ENCODE data around the gene DAB1.

The DAB1 gene

DNA sequence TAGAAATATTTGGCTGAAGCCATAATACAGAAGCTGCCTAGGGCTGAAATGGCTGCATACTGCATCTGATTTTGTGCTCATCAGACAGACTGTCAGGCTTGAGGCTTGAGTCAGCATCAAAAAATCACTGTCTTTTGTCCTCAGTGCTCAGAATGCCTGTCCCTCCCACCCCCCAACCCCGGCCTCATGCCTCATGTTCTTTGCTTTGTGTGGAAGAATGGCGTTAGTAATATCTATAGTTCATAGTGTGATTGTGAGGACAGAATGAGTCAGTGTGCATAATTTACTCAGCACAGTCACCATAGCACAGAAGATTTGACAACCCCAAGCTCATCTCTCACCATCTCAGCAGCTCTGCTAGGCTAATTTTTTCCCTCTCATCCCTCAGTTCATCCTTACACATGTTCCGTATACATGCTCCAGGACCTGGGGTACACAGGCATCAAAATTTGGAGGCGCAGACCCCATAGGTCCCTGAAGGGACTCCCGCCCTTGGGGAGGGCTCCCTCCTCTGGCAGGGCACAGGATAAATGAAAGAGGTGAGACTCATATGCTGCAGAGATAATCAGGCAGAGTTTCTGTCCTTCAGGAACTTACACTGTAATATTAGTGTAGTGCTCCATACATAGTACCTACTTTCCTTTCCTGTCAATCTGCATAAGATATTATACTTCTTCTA is 299.0 kb downstream of the DAB1 start:
- ChIA-PET CTCF (interaction anchor here (0.7 kb wide), 1 partner anchor 405 kb away, joined by 3 read pairs; no protein-coding TSS in a partner anchor), POLR2A (no interaction called here)
- Histone ChIP-seq H3K27ac (ENCODE audit: extremely low read depth, low read depth, low read length) (no peak overlapping the region), H3K4me3 (ENCODE audit: low read depth, low read length) (no peak overlapping the region), H3K36me3 (ENCODE audit: control insufficient read depth in 2 of 2, insufficient read depth in 1 of 2, low read length in 2 of 2) (no peaks in the 10 kb centered on the region), H3K4me1 (ENCODE audit: control insufficient read depth, insufficient read depth, low read length) (no peaks in the 10 kb centered on the region; the same call in 1 of the 2 replicates), H3K9me3 (ENCODE audit: control insufficient read depth, insufficient read depth, low read depth, low read length) (no peaks in the 10 kb centered on the region)
- no peak for TF ChIP-seq ZNF354C (tag by site-specific recombination; IDR thresholded peaks at IDR 0.05; ENCODE audit: borderline replicate concordance, low read depth)
- TF ChIP-seq, protein P1, sequence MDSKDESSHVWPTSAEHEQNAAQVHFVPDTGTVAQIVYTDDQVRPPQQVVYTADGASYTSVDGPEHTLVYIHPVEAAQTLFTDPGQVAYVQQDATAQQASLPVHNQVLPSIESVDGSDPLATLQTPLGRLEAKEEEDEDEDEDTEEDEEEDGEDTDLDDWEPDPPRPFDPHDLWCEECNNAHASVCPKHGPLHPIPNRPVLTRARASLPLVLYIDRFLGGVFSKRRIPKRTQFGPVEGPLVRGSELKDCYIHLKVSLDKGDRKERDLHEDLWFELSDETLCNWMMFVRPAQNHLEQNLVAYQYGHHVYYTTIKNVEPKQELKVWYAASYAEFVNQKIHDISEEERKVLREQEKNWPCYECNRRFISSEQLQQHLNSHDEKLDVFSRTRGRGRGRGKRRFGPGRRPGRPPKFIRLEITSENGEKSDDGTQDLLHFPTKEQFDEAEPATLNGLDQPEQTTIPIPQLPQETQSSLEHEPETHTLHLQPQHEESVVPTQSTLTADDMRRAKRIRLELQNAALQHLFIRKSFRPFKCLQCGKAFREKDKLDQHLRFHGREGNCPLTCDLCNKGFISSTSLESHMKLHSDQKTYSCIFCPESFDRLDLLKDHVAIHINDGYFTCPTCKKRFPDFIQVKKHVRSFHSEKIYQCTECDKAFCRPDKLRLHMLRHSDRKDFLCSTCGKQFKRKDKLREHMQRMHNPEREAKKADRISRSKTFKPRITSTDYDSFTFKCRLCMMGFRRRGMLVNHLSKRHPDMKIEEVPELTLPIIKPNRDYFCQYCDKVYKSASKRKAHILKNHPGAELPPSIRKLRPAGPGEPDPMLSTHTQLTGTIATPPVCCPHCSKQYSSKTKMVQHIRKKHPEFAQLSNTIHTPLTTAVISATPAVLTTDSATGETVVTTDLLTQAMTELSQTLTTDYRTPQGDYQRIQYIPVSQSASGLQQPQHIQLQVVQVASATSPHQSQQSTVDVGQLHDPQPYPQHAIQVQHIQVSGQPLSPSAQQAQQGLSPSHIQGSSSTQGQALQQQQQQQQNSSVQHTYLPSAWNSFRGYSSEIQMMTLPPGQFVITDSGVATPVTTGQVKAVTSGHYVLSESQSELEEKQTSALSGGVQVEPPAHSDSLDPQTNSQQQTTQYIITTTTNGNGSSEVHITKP (tag by site-specific recombination; IDR thresholded peaks at IDR 0.05), result no peak

DNA sequence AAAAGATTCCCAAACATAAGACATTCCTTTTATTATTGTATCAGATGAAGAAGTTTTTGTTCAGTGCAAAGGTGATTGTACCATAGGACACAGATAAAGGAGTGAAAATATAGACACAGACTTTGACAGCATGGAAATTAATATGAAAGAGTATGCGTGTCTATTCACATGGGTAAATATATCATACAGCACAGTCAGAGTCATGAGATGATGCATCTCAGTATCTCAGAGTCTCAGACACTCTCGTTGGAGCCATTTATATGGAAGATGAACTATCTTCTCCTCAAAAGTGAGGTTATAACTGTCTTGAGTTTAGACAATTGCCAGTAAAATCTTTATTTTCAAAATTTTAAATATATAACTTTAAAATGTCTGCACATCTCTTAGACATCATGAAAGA is 299.7 kb downstream of the DAB1 start:
- Histone ChIP-seq H3K4me3 (ENCODE audit: low read depth, low read length) (no peak overlapping the region), H3K9me3 (ENCODE audit: control insufficient read depth, insufficient read depth, low read depth, low read length) (no peaks in the 10 kb centered on the region), H3K27ac (ENCODE audit: extremely low read depth, low read depth, low read length) (no peak overlapping the region), H3K36me3 (ENCODE audit: control insufficient read depth in 2 of 2, insufficient read depth in 1 of 2, low read length in 2 of 2) (no peaks in the 10 kb centered on the region), H3K4me1 (ENCODE audit: control insufficient read depth, insufficient read depth, low read length) (peaks cover 6% of the 10 kb centered on the region)
- ChIA-PET POLR2A (no interaction called here), CTCF (no interaction called here)
- no peak for TF ChIP-seq GLI4 (tag by site-specific recombination; IDR thresholded peaks at IDR 0.05)
- TF ChIP-seq ZNF747 (tag by site-specific recombination; IDR thresholded peaks at IDR 0.05), result no peak
- TF ChIP-seq OSR2 (tag by site-specific recombination; IDR thresholded peaks at IDR 0.05), result no peak
- TF ChIP-seq ZSCAN16 (tag by site-specific recombination; IDR thresholded peaks at IDR 0.05), result no peak
- no peak for TF ChIP-seq KLF16 (tag by site-specific recombination; IDR thresholded peaks at IDR 0.05)
- TF ChIP-seq, protein P2, sequence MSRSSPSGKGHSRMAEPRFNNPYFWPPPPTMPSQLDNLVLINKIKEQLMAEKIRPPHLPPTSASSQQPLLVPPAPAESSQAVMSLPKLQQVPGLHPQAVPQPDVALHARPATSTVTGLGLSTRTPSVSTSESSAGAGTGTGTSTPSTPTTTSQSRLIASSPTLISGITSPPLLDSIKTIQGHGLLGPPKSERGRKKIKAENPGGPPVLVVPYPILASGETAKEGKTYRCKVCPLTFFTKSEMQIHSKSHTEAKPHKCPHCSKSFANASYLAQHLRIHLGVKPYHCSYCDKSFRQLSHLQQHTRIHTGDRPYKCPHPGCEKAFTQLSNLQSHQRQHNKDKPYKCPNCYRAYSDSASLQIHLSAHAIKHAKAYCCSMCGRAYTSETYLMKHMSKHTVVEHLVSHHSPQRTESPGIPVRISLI (tag by site-specific recombination; IDR thresholded peaks at IDR 0.05), result no peak
- TF ChIP-seq SALL2 (tag by site-specific recombination; IDR thresholded peaks at IDR 0.05; ENCODE audit: borderline replicate concordance), result no peak
- TF ChIP-seq, protein P3, sequence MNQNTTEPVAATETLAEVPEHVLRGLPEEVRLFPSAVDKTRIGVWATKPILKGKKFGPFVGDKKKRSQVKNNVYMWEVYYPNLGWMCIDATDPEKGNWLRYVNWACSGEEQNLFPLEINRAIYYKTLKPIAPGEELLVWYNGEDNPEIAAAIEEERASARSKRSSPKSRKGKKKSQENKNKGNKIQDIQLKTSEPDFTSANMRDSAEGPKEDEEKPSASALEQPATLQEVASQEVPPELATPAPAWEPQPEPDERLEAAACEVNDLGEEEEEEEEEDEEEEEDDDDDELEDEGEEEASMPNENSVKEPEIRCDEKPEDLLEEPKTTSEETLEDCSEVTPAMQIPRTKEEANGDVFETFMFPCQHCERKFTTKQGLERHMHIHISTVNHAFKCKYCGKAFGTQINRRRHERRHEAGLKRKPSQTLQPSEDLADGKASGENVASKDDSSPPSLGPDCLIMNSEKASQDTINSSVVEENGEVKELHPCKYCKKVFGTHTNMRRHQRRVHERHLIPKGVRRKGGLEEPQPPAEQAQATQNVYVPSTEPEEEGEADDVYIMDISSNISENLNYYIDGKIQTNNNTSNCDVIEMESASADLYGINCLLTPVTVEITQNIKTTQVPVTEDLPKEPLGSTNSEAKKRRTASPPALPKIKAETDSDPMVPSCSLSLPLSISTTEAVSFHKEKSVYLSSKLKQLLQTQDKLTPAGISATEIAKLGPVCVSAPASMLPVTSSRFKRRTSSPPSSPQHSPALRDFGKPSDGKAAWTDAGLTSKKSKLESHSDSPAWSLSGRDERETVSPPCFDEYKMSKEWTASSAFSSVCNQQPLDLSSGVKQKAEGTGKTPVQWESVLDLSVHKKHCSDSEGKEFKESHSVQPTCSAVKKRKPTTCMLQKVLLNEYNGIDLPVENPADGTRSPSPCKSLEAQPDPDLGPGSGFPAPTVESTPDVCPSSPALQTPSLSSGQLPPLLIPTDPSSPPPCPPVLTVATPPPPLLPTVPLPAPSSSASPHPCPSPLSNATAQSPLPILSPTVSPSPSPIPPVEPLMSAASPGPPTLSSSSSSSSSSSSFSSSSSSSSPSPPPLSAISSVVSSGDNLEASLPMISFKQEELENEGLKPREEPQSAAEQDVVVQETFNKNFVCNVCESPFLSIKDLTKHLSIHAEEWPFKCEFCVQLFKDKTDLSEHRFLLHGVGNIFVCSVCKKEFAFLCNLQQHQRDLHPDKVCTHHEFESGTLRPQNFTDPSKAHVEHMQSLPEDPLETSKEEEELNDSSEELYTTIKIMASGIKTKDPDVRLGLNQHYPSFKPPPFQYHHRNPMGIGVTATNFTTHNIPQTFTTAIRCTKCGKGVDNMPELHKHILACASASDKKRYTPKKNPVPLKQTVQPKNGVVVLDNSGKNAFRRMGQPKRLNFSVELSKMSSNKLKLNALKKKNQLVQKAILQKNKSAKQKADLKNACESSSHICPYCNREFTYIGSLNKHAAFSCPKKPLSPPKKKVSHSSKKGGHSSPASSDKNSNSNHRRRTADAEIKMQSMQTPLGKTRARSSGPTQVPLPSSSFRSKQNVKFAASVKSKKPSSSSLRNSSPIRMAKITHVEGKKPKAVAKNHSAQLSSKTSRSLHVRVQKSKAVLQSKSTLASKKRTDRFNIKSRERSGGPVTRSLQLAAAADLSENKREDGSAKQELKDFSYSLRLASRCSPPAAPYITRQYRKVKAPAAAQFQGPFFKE (tag by site-specific recombination; IDR thresholded peaks at IDR 0.05; ENCODE audit: borderline replicate concordance), result no peak
- no peak for TF ChIP-seq KLF1 (tag by site-specific recombination; IDR thresholded peaks at IDR 0.05)
